IPS-11a (cell line): Measurements from ENCODE around the gene PPP2R5C.
A peak's percentile ranks its signal among the peaks of the same experiment; 100 is the strongest.
"Not testable (repeated sequence)": the region's sequence is repeated elsewhere in the genome, so short reads cannot be mapped to it uniquely, and the experiment has no call there.

Source experiments
- H3K4me3 ChIP-seq: one replicate; pipeline ENCODE4 v1.5.1; 2013; ENCODE audit warnings: low read depth, low read length, control low read depth

Gene PPP2R5C

DNA sequence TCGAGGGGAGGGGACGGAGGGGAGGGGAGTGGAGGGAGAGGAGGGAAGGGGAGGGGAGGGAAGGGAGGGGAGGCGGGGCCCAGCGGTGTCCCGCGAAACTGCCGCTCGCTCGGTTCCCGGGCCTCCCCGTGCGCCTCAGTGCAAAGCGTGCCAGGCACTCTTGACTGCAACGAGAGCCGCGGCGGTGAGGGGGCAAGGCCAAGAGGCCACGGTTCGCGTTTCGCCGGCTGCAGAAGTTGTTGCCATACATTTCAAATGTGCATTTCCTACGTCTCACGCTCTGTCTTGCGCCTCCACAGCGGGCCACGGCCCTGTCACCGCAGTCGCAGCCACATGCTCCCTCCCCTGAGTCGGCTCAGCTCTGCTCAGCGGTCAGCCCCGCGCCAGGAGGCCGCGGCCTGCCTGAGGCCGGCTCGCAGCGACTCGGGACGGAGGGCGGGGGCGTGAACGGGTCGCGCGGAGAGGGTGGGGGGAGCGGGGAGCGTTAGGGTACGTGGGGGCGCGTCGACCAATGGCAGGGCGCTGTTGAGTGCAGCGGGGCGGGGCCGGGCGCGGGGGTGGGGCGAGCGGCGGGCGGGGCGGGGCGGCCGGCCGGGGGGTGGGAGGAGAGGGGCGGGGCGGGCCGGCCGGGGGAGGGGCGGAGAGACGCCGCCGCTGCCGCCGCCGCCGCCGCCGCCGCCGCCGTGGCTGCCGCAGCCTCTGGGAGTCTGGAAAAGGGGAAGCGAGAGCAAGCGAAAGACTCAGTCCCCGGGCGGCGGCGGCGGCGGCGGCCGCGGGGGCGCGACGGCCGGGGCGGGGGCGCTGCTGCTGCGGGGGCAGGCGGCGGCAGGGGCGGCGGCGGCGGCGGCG is at the start of gene PPP2R5C:
Gene PPP2R5C (plus strand): TSS at position 678 of the 849 bp plus-strand sequence. CDS start 185 bp downstream, outside the sequence.
- H3K4me3 ChIP-seq, result peak within 1 kb of the TSS; percentile 92

- not testable (repeated sequence) for H3K4me3 ChIP-seq
Observed at GRCh38 chr14:101711857-101712233, 49.7 kb upstream of the PPP2R5C start.

DNA sequence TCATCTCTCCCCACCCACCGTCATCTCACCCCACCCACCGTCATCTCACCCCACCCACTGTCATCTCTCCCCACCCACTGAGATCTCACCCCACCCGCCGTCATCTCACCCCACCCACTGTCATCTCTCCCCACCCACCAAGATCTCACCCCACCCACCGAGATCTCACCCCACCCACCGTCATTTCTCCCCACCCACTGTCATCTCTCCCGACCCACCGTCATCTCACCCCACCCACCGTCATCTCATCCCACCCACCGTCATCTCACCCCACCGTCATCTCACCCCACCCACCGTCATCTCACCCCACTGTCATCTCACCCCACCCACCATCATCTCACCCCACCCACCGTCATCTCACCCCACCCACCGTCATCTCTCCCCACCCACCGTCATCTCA is 49.2 kb upstream of the PPP2R5C start:
- H3K4me3 ChIP-seq, result not testable (repeated sequence)

GRCh38 chr14:101713091-101713490 is 48.4 kb upstream of the PPP2R5C start:
- H3K4me3 ChIP-seq, result not testable (repeated sequence)

DNA sequence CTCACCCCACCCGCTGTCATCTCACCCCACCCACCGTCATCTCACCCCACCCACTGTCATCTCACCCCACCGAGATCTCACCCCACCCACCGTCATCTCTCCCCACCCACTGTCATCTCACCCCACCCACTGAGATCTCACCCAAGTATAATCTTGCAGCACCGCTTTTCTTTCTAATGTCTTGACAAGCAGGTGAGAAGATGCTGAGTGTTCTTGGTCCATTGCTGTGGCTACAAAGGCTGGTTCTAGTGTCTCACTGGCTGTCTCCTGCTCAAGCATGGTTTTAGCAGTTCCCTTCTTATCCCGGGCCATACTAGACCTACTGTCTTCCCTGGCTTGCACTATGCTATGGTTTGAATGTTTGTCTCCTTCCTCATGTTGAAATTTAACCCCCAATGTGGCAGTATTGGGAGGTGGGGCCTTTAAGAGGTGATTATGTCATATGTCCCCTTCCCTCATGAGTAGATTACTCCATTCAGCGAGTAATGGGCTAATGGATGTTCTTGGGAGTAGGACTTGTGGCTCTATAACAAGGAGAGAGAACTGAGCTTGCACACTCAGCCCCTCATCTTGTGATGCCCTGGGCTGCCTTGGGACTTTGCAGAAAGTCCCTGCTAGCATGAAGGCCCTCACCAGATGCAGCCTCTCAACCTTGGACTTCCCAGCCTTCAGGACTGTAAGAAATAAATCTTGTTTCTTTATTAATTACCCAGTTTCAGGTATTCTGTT is 47.7 kb upstream of the PPP2R5C start:
- H3K4me3 ChIP-seq, result no peak overlapping the region

GRCh38 chr14:101714394-101714793 is 47.1 kb upstream of the PPP2R5C start:
- H3K4me3 ChIP-seq, result no peak overlapping the region

- no peak overlapping the region for H3K4me3 ChIP-seq
Observed at GRCh38 chr14:101715210-101716076, 46.1 kb upstream of the PPP2R5C start.

DNA sequence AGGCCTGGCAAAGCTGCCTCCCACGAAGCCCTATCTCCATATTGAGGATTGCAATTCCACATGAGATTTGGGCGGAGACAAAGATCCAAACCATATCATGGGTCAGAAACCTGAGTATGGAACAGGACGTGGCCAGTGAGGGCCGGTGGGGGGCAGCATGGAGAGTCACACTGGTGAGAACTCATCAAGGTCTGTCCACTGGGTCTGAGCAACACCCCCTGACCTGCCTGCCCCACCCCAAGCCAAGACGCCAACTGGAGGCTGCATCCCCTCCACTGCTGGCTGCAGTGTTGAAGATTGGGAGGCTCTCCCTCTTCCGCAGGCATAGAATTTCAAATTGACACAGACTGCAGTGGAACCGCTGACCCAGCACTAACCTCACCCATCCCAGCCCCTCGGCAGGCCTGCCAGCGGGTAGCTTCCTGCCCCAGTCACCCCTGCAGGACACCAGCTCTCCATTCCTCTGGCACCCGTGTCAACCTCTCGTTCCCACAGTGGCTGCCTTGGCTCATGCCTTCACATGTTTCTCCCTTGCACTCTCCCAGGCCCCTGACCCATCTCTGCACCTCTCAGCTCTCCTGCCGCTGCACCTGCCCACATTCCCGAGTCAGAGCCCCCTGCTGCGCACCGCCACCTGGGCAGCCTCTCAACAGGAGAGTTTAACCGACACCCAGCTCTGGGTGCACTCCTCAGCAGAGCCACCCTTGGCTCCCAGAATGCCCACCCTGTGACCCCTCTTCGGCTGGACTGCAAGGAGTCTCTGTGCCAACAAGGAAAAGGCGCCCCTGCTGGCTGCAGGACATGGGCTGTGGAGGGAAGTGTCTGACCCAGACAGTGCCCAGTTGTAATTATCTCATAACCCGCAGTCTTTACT is 45.2 kb upstream of the PPP2R5C start:
- no peak overlapping the region for H3K4me3 ChIP-seq

DNA sequence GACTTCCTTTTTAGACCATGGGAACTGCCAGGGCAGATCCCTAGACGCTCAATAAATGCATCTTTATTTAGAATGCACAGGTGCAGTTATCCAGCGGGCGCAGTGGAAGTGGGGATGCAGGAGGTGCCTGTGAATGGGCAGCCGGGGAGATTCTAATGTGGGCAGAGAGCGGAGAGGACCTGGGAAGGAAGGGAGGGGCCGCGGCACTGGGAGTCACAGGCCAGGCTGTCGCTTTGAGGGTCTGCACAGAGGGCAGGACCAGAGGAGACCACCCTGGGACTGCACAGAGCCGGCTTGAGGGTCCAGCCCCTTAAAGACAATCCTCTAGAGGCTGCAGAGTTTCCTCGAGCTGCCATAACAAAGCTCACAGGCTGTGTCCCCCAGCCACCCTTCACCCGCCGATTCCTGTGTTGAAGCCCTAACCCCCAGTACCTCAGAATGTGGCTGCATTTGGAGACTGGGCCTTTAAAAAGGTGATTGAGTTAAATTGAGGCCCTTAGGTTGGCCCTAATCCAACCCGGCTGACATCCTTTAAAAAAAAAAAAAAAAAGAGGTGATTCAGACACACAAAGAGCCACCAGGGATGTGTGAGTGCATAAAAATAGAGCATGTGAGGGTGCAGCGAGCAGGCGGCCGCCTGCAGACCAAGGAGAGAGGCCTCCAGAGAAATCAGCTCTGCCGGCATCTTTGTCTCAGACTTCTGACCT is 44.4 kb upstream of the PPP2R5C start:
- no peak overlapping the region for H3K4me3 ChIP-seq

DNA sequence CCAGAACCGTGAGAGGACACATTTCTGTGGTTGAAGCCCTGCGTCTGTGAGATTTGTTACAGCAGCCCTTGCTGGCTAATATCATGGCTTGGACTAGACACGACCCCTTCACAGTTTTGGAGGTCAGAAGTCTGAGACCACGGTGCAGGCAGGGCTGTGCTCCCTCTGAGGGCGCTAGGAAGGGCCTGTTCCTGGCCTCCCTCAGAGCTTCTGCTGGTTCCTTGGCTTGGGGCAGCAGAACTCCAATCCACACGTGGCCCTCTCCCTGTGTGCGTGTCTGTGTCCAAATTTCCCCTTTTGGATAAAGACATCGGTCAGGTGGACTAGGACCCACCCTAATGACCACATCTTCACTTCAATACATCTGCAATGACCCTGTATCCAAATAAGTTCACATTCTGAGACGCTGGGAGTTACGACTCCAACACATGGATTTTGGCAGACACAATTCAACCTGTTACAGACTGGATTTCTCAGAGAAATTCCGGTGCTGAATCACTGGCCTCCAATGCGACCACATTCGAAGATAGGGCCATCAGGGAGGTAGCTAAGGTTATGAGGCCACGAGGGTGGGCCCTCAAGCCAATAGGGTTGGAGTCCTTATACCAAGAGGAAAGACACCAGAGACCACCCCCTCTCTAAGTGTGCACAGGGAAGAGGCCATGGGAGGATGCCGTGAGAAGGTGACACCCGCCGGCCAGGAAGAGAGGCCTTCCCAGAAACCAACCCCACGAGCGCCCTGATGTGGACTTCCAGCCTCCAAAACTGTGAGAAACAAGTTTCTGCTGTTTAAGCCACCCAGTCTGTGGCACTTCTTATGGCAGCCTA is 43.6 kb upstream of the PPP2R5C start:
- H3K4me3 ChIP-seq, result no peak overlapping the region

- H3K4me3 ChIP-seq, result no peak overlapping the region
Observed at GRCh38 chr14:101719045-101719645, 42.4 kb upstream of the PPP2R5C start.

DNA sequence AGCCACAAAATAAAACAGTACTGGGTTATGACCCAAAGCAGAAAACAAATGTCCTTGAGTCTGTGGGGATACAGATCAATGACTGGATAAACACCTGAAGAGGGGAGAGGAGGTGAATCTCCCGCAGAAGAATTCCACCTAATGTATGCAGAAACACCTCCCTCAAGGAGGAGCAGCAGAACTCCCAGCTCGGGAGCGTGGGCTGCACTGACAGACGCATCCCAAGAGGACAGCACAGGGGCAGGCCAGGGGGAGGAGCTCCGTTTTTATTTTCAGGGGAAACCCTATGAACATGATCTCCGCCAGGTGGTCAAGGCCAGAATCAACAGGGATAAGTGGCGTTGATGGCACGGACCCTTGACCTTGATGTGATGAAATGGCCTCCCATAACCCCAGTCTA is 41.8 kb upstream of the PPP2R5C start:
- H3K4me3 ChIP-seq, result no peak overlapping the region

DNA sequence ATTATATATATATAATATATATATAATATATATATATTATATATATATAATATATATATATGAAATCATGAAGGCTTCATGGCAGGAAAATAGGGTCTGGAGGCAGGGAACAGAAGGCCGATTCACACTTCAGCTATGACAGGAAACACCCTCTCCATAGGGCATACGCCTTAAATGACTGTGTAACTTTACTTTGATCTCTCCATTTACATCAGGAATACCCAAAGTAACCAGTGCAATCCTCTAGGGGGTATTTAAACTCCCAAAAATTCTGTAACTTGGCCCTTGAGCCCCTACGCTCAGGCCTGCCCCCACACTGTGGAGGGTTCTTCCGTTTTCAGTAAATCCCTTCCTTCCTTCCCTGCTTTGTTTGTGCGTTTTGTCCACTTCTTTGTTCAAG is 40.4 kb upstream of the PPP2R5C start:
- no peak overlapping the region for H3K4me3 ChIP-seq

DNA sequence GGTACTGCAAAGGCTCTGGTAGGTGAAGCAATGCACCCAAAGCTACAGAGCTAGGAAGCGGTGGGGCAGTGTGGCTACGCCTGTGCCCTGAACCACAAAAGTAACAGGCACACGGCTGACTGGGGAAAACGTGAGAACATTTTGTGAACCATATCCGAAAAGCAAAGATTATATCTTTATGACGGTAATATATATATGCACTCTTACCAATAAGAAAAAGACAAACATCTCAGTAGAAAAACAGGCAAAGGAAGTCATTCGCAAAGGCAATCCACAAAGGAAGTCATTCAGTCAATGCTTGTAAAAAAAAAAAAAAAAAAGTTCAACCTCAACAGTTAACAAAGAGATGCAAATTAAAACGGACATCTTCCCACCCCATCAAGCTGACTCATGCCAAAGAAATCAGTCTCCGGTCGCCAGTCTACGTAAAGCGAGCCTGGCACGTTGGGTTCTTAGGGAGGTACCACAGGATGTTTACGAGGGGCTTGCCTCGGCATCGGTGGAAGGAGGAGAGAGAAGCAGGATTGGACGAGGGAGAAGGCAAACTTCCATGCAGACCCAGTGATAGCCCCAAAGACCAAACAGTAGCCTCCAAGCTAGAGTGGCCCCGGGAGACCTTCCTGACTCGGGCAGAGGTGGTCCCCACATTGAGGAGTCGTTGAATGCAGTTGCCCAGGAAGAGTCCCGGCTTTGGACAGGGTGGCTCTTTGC is 39.4 kb upstream of the PPP2R5C start:
- no peak overlapping the region for H3K4me3 ChIP-seq

GRCh38 chr14:101723061-101723595 is 38.4 kb upstream of the PPP2R5C start:
- no peak overlapping the region for H3K4me3 ChIP-seq

GRCh38 chr14:101725652-101726051 is 35.9 kb upstream of the PPP2R5C start:
- not testable (repeated sequence) for H3K4me3 ChIP-seq

GRCh38 chr14:101726295-101726953 is 35.1 kb upstream of the PPP2R5C start:
- H3K4me3 ChIP-seq, result no peak overlapping the region
